Amniotic stem cell (primary cell): ENCODE measurements around the gene BMF.
"Not testable (repeated sequence)": the region's sequence is repeated elsewhere in the genome, so short reads cannot be mapped to it uniquely, and the experiment has no call there.

ENCODE experiments used
- DNase-seq: peaks from one replicate; lab custom pipeline; 2025; lab: John Stamatoyannopoulos, UW

BMF gene, protein sequence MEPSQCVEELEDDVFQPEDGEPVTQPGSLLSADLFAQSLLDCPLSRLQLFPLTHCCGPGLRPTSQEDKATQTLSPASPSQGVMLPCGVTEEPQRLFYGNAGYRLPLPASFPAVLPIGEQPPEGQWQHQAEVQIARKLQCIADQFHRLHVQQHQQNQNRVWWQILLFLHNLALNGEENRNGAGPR

DNA sequence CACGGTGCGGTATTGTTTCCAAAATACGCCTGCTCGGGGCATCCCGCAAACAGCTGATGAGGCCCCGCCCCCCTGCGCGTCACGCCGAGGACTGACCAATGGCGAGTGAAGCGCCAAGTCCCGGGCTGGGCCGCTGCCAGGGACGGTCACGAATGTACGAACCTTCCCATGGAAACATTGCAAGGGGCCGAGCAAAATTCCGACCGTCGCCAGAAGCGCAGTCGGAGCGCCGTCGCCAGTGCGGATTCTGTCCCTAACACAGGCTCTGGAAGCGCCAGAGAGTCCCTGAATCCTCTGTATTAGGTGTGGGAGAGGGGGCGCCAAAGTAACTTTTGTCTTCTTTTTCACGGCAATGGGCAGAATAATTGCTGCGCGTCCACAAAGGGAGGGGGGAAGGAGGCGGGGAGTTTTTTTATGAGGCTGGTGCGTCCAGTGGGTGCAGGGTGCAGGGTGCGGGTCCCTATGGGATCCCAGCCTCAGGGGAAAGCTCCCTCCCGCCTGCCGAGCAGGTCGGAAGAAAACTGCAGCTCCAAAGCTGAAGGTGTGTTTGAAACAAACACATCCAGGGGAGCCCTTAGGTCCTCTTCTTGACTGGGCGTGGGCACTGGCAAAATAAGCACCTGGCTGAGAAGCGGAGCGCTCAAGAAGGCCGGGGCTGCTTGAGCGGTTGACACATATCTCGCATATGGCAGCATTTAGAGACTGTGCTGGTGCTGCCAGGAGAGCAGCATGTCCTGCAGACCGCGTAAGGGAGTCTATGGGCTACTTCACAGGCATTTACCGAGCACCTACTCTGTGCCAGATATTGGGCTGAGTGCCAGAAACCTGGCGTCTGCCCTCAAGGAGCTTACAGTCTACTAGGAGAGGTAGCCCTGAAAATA is at the start of gene BMF:
Gene BMF (minus strand): TSS at position 25 of the 881 bp plus-strand sequence. CDS start 2,793 bp downstream, outside the sequence.
- peak; percentile 95 for DNase-seq

DNA sequence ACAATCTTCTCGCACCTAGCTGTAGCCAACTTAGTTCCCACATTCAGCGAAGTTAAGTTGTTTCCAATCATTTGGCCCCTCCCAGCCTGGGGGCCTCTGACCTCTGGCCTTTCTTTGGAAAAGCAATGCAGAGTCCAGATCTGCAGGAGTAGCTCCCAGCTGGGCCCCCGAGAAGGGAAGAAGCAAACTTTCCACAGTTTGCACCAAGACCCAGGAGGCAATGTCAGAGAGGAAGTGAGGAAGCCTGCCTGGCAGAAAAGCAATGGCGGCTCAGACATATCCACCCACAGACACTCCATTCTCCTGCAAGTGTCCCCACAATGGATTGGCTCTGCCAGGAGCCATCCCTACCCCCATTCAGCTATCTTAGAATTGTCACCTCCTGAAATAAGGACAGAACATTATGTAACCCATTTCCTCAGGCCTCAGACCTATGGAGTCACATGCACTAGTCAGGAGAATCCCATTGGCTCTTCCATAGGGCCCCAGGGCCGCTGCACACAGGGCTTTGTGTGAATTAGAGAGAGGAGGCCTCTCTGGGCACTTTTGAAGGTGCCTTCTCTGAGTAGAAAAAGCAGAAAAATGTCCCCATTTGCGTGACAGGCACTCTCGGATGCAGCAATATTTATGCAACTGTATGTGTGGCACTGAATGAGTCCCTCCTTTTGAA is 49.2 kb upstream of the BMF start:
- no peak for DNase-seq

DNA sequence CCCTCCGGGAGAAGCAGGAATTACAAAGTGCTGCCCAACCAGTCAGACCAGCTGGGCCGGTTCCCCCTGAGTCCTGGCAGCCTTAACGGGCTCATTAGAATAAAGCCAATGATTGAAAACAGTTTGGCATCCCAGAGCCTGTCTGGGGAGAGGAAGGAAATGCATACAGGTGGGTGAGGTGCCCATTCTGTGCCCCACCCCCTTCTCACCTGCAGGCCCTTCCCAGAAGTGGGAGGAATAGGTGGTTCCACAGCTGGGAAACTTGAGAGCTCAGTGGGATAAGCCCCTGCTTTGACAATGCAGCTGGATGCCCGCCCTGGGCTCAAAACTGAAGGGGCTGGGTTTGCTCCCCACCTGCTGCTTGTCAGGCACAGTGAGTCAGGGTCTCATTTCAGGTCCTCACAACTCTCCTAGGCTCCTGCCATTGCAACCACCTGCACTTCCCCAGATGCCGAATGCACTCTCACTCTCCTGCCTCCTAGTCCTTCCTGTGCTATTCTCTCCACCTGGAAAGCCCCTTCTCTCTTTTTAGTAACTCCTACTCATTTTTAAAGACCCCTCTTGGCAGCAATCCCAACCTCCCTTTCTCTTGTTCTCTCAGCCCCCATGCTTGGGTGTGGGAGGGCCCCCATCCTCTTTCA is 46.7 kb upstream of the BMF start:
- no peak for DNase-seq

DNA sequence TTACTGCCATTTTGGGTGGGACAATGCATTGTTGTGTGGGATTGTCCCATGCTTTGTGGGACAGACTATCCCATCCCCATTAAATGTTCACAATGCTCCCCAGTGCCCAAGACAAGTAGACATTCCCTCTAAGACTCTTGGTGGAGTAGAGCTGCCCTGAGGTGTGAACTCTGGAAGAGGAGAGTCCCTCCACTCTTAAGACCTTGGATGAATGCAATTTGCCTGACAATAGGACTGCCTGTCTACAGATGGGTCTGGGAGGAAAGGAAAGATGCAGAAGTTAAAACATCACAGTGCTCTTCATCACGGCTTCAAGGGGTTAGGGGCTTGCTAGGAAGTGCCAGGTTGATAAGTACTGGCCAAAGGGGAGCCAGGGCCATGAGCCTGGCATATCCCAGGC is 46.1 kb upstream of the BMF start:
- not testable (repeated sequence) for DNase-seq

DNA sequence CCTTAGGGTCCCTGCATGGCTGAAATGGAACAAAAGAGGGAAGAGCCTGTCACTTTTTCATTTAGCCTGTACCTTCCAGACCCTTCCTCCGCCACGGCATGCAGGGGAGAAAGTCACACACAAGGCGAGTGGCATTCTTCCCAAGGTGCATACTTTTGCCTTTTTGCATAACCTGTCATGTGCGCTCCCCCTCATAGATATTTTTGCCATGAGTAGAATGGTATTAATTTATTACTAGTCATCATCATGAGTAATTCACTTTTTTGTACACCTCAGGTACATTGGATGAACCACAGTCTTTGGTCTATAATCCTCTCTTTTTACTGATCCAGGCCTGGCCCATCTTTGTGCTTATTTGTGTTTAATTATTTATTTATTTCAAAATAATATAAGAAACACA is 43.3 kb upstream of the BMF start:
- no peak for DNase-seq

DNA sequence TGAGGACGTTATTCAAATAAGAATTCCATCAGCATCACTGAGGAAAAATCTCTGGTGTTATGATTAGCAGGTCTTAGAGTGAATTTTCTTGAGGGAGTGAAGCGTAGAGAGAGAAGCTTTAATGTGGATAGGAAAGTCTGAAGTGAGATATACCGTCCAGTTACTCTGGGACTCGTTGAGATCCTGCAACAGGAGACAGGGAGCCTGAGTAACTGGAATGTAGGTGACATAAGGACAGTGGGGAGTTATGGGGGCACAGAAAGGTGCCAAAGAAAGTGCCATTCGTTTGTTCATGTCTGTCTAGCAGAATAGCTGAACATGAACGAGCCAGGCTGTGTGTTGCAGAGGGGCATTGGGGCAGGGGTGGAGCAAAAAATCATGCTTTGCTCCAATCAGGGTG is 42.8 kb upstream of the BMF start:
- DNase-seq = no peak

DNA sequence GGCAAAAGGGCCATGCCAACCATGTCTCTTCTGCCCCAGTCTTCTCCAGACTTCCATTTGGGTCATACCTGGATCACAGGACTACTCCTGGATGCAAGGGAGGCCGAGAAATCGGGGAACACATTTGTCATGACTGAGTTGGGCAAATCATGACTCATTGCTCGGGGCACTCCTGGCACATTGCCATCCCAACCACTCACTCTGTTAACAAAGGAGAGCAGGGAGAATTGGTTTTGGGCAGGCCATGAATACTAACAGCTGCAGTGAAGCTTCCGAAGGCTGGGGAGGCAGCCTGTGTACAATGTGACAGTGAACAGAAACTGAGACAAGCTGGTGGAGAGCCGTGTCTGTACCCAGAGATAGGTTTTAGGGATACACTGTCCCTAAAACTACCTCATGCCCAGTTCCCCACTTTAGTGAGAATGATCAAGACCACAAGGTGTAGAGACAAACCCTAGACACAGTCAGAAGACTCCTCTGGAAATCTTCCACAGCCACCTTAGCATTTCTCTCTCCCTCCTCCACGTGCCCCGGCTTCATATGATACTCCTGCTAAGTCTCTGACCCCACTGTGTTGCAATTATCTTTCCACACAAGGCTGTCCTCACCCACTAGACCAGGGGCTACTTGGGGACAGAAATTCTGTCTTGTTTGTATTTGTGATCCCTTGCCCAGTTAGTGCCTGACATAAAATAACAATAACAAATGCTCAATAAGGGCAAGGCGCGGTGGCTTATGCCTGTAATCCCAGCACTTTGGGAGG is 41.7 kb upstream of the BMF start:
- peak; percentile 12 for DNase-seq

DNA sequence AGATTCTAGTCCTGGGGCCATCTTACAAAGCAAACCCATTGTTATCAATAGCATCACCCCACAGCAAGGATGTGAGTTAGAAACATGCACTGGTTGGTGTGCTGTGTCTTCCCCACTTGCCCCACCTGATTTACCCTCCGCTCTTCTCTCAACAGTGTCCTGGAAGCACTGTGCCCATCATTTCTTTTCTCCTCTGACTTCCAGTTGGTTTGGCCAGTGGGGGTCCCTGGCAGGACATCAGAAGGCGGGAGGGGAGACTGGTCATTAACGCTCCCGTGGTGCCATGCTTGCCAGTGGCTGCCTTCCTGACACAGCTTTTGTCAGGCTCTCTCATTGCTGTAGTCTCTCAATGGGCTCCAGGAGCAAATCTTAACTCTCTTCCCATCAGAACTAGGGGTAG is 40.7 kb upstream of the BMF start:
- DNase-seq = no peak

DNA sequence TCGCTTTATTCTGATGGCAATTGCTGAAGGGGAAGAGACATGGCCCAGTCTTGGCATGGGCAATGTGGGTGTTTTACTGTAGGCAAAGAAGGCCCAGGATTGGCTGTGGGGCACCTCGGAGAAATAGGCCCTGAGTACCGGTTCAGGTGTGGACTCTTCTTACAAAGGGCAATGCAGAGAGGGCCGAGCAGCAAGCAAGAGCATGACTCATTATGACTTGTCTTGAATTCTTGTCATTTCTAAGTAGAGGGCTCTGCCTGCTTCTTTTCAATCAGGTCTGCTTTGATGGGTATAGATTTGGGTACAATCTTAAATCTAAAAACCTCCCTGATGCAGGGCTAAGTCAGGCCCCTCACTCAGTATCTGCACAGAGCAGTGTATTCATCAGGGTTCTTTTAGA is 37.4 kb upstream of the BMF start:
- no peak for DNase-seq

DNA sequence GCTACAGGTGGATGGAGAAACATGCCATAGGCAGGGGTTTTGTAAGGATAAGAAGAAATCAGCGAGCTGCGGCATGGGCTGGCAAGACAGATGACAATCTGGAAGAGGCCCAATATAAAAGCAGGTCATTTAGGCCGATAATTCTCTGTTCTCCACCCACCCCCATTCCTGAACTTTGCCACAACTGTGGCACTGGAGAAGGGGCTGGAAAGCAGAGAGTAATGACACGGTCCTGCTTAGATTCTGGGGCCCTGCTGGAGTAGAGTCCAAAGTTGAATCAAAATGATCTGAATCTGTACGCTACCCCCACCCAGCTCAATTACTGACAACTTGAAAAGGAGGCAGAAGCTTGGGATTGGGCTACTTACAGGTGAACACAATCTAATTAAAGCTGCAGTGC is 33.7 kb upstream of the BMF start:
- DNase-seq = no peak

DNA sequence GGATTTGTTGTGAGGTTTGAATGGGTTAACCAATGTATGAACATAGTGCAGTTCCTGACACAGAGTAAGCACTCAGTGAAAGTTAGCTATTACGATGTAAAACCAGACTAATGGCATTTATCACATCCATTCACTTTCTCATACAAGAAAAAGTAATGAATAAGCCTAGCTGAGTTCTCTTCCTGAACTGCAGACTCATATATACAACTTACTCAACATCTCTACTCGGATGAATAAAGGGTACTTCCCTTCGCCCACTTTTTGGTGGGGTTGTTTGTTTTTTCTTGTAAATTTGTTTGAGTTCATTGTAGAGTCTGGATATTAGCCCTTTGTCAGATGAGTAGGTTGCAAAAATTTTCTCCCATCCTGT is 29.5 kb upstream of the BMF start:
- not testable (repeated sequence) for DNase-seq

DNA sequence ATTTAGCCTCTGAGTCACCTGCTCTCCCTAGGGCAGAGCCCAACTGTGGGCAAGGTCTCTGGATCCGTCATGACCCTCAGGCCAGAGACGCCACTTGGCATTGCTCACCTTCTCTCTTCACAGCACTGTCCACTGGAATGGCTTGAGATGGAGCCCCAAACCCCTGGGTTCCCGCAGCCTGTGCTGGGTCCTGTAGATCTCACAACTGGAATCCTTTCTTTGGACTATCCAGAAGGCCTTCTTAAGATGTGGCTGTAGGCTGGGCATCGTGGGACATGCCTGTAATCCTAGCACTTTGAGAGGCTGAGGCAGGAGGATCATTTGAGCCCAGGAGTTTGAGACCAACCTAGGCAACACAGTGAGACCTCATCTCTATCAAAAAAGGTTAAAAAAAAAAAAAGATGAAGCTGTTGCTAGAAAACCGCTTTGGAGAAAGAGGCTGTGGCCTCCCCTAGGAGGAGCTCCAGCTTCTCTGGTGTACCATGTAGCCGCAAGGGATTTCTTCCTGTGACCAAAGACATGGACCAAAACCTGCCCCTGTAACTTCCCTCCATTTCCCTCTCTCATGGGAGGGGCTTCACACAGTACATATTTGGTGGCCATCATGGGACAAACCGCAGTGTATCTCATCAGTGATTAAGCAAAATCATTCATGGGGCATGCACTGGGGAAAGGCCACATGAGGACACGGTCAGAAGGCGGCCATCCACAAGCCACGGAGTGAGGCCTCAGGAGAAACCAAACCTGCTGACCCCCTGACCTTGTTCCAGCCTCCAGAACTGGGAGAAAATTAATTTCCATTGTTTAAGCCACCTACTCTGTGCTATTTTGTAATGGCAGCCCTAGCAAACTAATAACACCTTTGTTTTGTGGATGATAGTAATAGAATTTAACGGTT is 28.9 kb upstream of the BMF start:
- no peak for DNase-seq

DNA sequence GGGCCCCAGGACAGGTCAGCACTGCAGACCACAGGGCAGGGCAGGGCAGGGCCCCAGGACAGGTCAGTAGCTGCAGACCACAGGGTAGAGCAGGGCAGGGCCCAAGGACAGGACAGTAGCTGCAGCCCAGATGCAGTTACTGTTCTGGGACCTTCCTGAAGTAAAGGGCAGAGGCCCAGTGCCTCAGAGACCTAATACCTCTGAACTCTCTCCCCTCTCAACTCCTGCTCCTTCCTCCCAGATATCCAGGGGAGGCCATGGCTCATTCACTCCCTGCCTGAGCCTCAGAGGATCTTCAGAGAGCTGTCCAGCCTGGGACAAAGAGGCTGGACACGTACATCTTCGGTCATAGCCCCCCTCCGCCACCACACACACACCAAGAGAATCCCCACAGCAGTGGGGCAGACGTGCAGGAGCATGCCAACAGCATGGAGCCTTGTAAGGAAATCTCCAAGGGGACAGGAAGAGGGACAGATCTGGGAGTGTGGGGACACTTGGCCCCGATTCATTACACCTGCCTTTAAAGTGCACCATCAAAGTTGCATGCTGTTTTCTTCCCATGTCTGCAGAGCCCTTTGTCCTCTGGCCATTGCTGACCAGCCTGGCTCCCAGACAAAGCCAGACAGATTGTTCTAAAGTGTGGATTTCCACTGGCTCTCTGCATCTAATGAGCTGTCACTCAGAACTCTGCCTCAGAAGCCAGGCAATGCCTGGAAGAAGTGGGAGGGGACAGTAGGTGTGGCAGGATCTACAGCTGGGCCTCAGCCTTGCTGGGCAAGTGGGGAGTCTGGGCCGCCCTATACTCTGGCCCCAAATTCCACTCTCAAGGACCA is 28.0 kb upstream of the BMF start:
- no peak for DNase-seq

DNA sequence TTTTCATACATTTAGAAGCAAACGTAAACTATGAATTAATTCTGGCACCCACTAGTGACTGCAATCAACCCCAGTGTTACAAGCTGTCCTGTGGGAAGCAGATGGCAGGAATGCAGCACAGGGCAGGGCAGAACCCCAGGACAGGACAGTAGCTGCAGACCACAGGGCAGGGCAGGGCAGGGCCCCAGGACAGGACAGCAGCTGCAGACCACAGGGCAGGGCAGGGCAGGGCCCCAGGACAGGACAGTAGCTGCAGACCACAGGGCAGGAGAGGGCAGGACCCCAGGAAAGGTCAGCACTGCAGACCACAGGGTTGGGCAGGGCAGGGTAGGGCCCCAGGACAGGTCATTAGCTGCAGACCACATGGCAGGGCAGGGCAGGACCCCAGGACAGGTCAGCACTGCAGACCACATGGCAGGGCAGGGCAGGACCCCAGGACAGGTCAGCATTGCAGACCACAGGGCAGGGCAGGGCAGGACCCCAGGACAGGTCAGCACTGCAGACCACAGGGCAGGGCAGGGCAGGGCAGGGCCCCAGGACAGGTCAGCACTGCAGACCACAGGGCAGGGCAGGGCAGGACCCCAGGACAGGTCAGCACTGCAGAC is 27.3 kb upstream of the BMF start:
- DNase-seq = not testable (repeated sequence)

DNA sequence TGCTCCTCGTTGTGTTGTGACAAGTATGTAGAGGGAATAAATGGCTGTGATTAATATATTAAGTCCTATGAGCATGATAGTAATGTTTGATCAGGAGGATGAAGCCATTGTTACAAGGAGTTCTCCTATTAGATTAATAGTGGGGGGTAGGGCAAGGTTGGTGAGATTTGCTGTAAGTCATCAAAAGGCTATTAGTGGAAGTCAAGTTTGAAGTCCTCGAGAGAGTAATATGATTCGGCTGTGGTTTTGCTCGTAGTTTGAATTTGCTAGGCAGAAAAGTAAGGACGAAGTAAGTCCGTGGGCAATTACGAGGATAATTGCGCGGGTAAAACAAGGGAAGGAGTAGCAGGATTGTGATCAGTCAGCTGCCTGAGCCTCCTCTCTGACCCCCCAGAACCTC is 26.2 kb upstream of the BMF start:
- no peak for DNase-seq

DNA sequence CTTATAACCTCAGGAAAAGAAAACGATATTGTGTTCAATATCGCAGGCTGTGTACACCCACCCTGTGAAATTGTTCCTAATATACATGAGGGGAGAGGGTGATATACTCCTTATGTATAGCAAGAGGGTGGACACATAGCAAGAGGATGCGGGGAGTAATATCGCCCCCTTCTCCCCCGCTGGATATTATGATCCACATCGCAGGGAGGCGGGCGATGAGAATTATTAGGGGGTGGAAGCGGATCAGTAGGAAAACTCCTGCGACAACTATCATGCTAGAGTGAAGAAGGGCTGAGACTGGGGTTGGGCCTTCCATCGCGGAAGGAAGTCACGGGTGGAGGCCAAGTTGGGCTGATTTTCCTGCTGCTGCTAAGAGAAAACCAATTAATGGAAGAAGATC is 24.9 kb upstream of the BMF start:
- no peak for DNase-seq

DNA sequence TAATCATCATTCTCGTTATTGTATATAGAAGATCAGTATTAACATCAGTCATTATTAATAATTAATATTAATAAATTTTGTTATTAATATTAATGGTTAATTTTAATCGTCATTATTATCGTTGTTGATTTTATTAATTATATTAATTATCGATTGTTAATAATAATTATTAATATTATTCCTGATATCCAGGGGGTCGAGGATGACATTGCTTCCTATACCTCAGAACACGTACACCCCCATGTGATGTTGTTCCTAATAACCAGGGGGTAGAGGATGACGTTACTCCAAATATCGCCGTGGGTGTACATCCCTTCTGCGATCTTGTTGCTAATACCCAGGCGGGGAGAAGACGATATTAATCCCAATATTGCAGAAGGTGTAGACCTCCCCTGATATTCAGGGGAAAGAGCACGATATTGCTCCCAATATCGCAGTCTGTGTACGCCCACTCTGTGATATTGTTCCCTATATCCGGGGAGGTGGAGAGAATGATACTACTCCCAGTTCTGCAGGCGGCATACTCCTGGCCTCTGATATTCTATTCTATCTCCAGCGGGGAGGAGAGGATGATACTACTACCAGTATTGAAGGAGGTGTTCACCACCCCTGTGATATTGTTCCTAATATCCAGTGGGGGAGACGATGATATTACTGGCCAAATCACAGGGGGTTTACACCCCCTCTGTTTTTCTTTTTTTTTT is 22.3 kb upstream of the BMF start:
- no peak for DNase-seq

DNA sequence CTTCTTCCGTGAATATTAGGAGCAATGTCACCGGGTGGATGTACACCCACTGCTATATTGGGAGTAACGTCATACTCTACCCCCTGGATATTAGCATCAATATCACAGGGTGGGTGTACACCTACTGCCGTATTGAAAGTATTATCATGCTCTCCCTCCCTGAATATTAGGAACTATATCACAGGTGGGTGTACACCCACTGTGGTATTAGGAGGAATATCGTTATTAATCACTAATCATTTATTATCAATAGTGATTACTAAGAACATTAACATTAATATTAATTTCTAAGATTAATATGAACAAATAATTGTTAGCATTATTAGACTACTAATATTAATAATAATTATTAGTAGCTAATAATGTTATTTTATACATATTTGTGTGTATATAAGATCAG is 21.4 kb upstream of the BMF start:
- DNase-seq = no peak
